HG03521 (cell line): ENCODE measurements around the gene USP17L27.
"Not testable (repeated sequence)": the region's sequence is repeated elsewhere in the genome, so short reads cannot be mapped to it uniquely, and the experiment has no call there.

Source experiments
- ATAC-seq: cut with Tn5 transposase; IDR thresholded peaks from one replicate; pipeline ENCODE4 v1.9.1; 2021; ENCODE audit warnings: mild to moderate bottlenecking, moderate library complexity; ENCODE audit not compliant: unreplicated experiment

The USP17L27 gene, protein sequence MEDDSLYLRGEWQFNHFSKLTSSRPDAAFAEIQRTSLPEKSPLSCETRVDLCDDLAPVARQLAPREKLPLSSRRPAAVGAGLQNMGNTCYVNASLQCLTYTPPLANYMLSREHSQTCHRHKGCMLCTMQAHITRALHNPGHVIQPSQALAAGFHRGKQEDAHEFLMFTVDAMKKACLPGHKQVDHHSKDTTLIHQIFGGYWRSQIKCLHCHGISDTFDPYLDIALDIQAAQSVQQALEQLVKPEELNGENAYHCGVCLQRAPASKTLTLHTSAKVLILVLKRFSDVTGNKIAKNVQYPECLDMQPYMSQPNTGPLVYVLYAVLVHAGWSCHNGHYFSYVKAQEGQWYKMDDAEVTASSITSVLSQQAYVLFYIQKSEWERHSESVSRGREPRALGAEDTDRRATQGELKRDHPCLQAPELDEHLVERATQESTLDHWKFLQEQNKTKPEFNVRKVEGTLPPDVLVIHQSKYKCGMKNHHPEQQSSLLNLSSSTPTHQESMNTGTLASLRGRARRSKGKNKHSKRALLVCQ

DNA sequence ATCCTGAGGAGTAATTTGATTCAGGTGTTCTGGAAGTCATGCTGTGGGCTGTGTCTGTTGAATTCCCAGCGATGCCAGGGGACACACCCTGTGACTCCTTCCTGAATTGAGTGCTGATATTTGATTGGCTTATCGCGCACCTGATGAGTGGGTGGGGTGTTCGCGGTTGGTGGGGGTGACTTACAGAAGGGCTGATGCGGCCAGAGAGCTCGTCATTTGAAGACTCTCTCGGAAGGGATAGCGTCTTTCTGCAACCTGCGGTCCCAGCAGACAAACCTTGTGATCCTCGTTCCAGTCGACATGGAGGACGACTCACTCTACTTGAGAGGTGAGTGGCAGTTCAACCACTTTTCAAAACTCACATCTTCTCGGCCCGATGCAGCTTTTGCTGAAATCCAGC lies at the start of gene USP17L27:
TSS of gene USP17L27 (plus strand) at position 301 of the 400 bp plus-strand sequence. CDS start at position 301, 0 bp downstream.
- not testable (repeated sequence) for ATAC-seq

DNA sequence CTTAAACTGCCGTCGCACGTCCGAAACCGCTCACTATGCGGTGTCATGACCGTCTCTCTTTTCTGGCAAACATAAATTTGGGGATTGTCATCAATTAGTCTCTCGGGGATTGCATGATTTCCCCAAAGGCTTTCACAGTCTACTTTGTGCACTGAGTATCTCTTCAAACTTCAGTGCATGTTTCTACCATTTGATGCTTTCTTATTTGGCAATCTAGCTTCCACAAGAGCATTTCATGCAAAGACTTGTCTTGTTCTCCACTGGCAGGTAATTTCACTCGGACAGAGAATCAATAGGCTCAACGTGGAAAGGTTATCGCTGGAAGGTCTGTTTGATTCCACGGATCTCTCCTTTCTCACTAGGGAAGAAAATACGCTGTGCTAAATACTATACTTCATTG lies 19.8 kb upstream of the USP17L27 start:
- ATAC-seq = not testable (repeated sequence)

DNA sequence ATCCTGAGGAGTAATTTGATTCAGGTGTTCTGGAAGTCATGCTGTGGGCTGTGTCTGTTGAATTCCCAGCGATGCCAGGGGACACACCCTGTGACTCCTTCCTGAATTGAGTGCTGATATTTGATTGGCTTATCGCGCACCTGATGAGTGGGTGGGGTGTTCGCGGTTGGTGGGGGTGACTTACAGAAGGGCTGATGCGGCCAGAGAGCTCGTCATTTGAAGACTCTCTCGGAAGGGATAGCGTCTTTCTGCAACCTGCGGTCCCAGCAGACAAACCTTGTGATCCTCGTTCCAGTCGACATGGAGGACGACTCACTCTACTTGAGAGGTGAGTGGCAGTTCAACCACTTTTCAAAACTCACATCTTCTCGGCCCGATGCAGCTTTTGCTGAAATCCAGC lies 19.1 kb upstream of the USP17L27 start, which contains the start of gene USP17L24:
TSS of gene USP17L24 (plus strand) at position 301 of the 400 bp plus-strand sequence. CDS start at position 301, 0 bp downstream.
- not testable (repeated sequence) for ATAC-seq

DNA sequence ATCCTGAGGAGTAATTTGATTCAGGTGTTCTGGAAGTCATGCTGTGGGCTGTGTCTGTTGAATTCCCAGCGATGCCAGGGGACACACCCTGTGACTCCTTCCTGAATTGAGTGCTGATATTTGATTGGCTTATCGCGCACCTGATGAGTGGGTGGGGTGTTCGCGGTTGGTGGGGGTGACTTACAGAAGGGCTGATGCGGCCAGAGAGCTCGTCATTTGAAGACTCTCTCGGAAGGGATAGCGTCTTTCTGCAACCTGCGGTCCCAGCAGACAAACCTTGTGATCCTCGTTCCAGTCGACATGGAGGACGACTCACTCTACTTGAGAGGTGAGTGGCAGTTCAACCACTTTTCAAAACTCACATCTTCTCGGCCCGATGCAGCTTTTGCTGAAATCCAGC lies 14.3 kb upstream of the USP17L27 start, which contains the start of gene USP17L25:
TSS of gene USP17L25 (plus strand) at position 301 of the 400 bp plus-strand sequence. CDS start at position 301, 0 bp downstream.
- ATAC-seq = not testable (repeated sequence)

DNA sequence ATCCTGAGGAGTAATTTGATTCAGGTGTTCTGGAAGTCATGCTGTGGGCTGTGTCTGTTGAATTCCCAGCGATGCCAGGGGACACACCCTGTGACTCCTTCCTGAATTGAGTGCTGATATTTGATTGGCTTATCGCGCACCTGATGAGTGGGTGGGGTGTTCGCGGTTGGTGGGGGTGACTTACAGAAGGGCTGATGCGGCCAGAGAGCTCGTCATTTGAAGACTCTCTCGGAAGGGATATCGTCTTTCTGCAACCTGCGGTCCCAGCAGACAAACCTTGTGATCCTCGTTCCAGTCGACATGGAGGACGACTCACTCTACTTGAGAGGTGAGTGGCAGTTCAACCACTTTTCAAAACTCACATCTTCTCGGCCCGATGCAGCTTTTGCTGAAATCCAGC lies 9.6 kb upstream of the USP17L27 start, which contains the start of gene USP17L26:
TSS of gene USP17L26 (plus strand) at position 301 of the 400 bp plus-strand sequence. CDS start at position 301, 0 bp downstream.
- ATAC-seq = not testable (repeated sequence)

DNA sequence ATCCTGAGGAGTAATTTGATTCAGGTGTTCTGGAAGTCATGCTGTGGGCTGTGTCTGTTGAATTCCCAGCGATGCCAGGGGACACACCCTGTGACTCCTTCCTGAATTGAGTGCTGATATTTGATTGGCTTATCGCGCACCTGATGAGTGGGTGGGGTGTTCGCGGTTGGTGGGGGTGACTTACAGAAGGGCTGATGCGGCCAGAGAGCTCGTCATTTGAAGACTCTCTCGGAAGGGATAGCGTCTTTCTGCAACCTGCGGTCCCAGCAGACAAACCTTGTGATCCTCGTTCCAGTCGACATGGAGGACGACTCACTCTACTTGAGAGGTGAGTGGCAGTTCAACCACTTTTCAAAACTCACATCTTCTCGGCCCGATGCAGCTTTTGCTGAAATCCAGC lies 4.8 kb upstream of the USP17L27 start, which contains the start of gene USP17L5:
TSS of gene USP17L5 (plus strand) at position 301 of the 400 bp plus-strand sequence. CDS start at position 301, 0 bp downstream.
- ATAC-seq = not testable (repeated sequence)

DNA sequence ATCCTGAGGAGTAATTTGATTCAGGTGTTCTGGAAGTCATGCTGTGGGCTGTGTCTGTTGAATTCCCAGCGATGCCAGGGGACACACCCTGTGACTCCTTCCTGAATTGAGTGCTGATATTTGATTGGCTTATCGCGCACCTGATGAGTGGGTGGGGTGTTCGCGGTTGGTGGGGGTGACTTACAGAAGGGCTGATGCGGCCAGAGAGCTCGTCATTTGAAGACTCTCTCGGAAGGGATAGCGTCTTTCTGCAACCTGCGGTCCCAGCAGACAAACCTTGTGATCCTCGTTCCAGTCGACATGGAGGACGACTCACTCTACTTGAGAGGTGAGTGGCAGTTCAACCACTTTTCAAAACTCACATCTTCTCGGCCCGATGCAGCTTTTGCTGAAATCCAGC lies 4.6 kb downstream of the USP17L27 start, which contains the start of gene USP17L28:
TSS of gene USP17L28 (plus strand) at position 301 of the 400 bp plus-strand sequence. CDS start at position 301, 0 bp downstream.
- not testable (repeated sequence) for ATAC-seq

DNA sequence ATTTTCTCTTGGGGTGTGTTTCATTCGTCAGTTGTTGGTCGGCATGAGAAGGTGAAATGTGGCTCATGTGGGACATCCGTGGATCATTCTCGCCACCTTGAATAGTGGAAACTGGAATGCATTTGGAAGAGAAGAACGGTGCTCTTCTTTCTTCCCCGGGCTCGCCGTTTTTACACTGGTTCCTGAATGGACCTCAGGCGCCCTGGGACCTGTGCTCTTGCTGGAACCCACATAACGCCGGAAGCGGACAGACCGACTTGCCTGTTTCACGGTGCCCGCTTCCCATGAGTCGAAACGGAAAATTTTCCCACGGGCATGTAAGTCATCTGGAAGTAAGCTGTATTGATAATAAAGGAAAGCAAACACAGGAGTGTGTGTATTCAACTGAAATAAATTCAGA lies 6.9 kb downstream of the USP17L27 start:
- ATAC-seq = not testable (repeated sequence)

DNA sequence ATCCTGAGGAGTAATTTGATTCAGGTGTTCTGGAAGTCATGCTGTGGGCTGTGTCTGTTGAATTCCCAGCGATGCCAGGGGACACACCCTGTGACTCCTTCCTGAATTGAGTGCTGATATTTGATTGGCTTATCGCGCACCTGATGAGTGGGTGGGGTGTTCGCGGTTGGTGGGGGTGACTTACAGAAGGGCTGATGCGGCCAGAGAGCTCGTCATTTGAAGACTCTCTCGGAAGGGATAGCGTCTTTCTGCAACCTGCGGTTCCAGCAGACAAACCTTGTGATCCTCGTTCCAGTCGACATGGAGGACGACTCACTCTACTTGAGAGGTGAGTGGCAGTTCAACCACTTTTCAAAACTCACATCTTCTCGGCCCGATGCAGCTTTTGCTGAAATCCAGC lies 9.4 kb downstream of the USP17L27 start, which contains the start of gene USP17L29:
TSS of gene USP17L29 (plus strand) at position 301 of the 400 bp plus-strand sequence. CDS start at position 301, 0 bp downstream.
- not testable (repeated sequence) for ATAC-seq

DNA sequence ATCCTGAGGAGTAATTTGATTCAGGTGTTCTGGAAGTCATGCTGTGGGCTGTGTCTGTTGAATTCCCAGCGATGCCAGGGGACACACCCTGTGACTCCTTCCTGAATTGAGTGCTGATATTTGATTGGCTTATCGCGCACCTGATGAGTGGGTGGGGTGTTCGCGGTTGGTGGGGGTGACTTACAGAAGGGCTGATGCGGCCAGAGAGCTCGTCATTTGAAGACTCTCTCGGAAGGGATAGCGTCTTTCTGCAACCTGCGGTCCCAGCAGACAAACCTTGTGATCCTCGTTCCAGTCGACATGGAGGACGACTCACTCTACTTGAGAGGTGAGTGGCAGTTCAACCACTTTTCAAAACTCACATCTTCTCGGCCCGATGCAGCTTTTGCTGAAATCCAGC lies 18.9 kb downstream of the USP17L27 start, which contains the start of gene USP17L30:
TSS of gene USP17L30 (plus strand) at position 301 of the 400 bp plus-strand sequence. CDS start at position 301, 0 bp downstream.
- not testable (repeated sequence) for ATAC-seq

DNA sequence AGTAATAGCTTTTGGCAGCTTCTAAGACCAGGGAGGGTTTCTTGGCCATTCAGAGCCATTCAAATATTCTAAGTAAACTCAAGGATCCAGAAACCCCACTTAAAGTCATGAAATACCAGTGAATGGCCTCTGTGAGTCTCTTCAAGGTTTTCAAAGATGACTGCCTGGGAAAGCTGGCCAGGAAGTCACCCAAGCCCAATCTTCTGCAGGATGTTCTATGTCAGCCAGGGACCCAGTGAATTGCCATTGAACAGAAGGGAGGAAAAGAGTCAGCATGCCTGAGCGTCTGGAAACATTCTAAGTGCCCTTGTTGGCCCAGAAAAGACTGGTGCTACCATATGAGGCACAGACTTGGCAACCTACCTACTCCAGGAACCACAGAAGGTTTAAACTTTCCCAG lies 35.9 kb downstream of the USP17L27 start:
- ATAC-seq = not testable (repeated sequence)

DNA sequence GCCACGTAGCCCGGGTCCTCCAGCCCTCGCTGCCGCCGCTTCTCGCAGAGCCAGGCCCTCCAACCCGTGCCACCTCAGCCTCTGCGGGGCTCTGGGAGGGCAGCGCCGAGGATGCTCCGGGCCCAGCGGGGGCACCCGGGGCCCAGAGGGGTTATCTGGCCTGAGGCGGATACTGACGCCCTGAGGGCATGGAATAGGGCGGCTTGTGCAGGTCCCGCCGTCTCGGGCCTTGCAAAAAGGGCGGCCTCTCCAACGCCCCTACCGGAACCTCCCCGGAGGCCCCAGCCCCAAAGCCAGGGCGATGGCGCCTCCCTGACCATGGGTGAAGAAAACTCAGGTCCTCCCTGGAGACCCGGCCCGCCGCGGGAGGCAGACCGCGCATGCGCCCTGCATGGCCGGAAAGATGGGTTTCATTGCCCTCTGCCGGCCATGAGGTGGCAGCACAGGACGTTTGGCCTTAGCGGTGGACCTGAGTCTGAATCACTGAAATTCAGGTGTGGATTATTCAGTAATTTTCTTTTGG lies 37.1 kb downstream of the USP17L27 start:
- not testable (repeated sequence) for ATAC-seq

DNA sequence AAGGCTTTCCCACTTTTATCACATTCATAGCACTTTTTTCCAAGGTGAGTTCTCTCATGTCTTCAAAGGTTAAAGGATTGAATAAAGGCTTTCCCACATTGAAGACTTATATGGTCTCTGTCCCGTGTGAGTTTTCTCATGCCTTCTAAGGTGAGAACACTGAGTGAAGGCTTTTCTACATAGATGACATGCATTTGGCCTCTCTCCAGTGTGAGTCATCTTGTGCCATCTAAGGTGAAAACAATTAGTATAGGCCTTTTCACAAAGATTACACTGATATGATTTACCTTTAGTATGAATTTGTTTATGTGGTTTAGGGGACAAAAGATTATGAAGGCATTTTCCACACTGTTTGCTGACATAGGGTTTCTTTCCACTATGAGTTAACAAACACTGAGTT lies 40.2 kb downstream of the USP17L27 start:
- ATAC-seq = no peak

DNA sequence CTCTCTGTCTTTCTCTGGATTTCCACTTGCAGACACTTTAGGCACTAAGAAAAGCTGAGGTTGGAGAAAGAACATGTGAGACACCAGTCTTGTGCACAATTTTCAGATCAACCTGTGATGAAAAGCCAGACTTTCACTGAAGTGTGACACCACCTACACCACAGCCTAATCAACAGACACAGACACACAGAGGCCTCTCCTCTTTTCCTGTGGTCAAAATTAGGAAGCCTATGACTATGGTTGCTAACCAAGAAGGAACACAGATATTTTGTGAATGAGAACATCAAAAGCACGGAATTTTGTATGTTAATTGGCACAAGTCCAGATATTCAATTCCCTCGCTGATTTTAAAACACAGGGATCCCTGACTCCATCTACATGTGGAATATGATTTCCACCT lies 45.1 kb downstream of the USP17L27 start:
- ATAC-seq = not testable (repeated sequence)
